ENCODE data around the gene PAGE5.

PAGE5 gene, protein sequence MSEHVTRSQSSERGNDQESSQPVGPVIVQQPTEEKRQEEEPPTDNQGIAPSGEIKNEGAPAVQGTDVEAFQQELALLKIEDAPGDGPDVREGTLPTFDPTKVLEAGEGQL

GRCh38 chrX:55220119-55220794 lies at the start of gene PAGE5:
Gene PAGE5, plus strand, starts transcription at chrX:55220346. Its CDS starts 1,037 bp downstream, at chrX:55221383.
- DNase-seq = no peak

GRCh38 chrX:55187281-55187680 lies 32.9 kb upstream of the PAGE5 start:
- DNase-seq = no peak

DNA sequence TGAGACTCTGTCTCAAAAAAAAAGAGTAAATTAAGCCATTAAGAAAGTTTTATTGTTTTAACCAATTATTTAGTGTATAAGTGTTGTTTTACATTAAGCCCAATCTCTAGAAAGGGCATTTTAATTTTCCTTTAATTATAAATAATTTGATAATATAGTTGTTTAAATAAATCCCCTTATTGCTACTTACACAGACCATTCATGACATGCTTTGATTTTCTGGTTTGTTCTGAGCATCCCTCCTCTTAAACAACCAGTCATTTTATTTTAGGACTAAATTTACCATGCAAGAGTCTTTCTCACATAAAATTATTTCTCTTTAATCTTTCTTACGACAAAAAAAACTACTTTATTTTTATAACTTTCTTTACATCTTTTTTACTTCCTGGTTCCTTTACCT lies 23.5 kb upstream of the PAGE5 start:
- DNase-seq = no peak

DNA sequence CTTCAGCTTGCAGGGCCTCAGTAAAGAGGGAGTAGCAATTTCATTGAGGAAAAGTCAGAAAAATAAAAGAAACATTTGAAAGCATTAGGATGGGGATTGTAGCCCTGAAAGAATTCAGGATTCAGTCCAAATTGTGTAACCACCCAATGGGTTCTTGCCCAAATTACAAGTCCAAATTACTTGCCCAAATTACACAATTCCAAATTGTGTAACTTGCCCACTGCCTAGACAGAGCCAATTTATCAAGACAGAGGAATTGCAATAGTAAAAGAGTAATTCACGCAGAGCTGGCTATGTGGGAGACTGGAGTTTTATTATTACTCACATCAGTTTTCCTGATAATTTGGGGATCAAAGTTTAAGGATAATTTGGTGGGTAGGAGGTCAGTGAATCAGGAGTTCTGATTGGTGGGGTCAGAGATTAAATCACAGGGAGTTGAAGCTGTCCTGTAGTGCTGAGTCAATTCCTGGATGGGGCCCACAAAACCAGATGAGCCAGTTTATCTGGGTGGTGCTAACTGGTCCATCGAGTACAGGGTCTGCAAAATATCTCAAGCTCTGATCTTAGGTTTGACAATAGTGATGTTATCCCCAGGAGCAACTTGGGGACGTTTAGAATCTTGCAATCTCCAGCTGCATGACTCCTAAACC lies 18.1 kb upstream of the PAGE5 start:
- DNase-seq = no peak

- DNase-seq = no peak
These were observed 13.8 kb upstream of the PAGE5 start for GRCh38 chrX:55206162-55206941.

GRCh38 chrX:55210931-55211677 lies 9.0 kb upstream of the PAGE5 start:
- no peak for DNase-seq

DNA sequence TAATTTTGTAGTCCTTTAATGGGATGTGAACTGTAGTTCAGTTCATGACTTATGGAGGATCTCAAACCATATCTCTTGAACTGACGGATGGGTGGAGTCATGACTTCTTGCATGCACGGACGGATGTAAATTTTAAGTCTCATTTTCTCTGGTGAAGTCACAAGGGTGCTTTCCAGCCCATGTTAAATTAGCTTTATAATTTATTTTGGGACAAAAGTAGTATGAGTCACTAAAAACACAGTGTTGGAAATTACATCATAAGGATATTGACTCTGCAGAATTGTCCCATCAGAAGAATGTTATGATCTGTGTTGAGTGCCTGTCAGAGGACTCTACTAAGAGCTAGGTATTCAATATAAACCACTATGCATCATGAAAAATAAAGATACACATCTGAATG lies 6.8 kb upstream of the PAGE5 start:
- DNase-seq = no peak

GRCh38 chrX:55240788-55241340 lies 20.7 kb downstream of the PAGE5 start:
- DNase-seq = no peak

DNA sequence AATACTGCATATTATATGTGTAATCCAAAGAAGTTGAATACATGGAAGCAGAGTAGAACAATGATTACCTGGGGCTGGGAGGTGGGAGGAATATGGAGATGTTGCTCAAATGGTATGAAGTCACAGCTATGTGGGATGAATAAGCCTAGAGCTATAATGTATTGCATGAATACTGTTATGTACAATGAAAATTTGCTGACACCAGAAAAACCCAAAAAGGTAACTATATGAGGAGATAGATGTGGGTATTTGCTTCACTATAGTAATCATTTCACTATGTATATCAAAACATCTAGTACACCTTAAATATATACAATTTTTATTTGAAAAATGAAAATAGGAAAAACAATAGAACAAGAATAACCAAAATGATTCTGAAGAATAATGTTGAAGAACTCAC lies 33.4 kb downstream of the PAGE5 start:
- DNase-seq = no peak

DNA sequence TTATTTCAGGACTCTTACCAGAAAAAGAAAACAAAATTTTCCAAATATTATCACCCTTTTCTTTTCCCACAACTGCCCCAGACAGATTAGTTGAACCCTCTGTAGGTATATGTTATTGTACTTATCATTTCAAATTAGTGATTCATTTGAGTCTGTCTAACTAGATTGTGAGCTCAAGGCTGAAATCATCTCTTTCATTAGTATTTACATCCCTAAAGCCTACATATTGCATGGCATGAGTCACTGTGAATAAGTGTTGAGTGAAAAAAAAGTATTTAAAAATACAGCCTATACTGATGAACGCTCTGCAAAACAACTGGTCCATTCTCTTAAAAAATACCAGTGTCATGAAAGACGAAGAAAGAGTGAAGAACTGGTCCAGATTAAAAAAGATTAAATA lies 40.7 kb downstream of the PAGE5 start:
- no peak for DNase-seq

GRCh38 chrX:55264816-55265215 lies 44.7 kb downstream of the PAGE5 start, which contains the start of gene PAGE3:
Gene PAGE3, minus strand, starts transcription at chrX:55264916. Its CDS starts 1,013 bp downstream, at chrX:55263903.
- DNase-seq = no peak

Data from hematopoietic multipotent progenitor cell treated with erythropoietin and hydrocortisone succinate and interleukin-3 and kit ligand, for 4 days (in vitro differentiated cells).